ENCODE measurements around the gene AURKAIP1.

AURKAIP1 gene

GRCh38 chr1:1330366-1331067, 44.5 kb downstream of the AURKAIP1 start:
- peaks cover 30% of the 10 kb centered on the region for H3K36me3 ChIP-seq
- H3K4me1 ChIP-seq (ENCODE audit: control insufficient read depth in 1 of 2, insufficient read depth in 1 of 2, low read depth in 1 of 2, low read length in 1 of 2) = peaks cover 11 to 15% of the 10 kb centered on the region in 2 experiments
- no peak overlapping the region for H3K4me3 ChIP-seq (ENCODE audit: low read depth in 1 of 2, low read length in 1 of 2)
- no peak overlapping the region for H3K27ac ChIP-seq
- no peaks in the 10 kb centered on the region for H3K9me3 ChIP-seq
- H3K27me3 ChIP-seq = no peaks in the 10 kb centered on the region
- TF ChIP-seq CTCF (IDR thresholded peaks at IDR 0.05) = no peak

- Histone ChIP-seq H3K4me1 (ENCODE audit: control insufficient read depth in 1 of 2, insufficient read depth in 1 of 2, low read depth in 1 of 2, low read length in 1 of 2) (peaks cover 20 to 22% of the 10 kb centered on the region in 2 experiments), H3K4me3 (ENCODE audit: low read depth in 1 of 2, low read length in 1 of 2) (no peak overlapping the region), H3K27me3 (no peaks in the 10 kb centered on the region), H3K27ac (no peak overlapping the region), H3K9me3 (no peaks in the 10 kb centered on the region), H3K36me3 (peaks cover 30% of the 10 kb centered on the region)
- no peak for TF ChIP-seq CTCF (IDR thresholded peaks at IDR 0.05)
Measured at GRCh38 chr1:1329304-1330210, 45.5 kb downstream of the AURKAIP1 start.

- H3K4me1 ChIP-seq (ENCODE audit: control insufficient read depth in 1 of 2, insufficient read depth in 1 of 2, low read depth in 1 of 2, low read length in 1 of 2) = peaks cover 26 to 32% of the 10 kb centered on the region in 2 experiments
- no peaks in the 10 kb centered on the region for H3K27me3 ChIP-seq
- no peak for TF ChIP-seq CTCF (IDR thresholded peaks at IDR 0.05)
Measured at GRCh38 chr1:1328254-1328653, 46.8 kb downstream of the AURKAIP1 start.

GRCh38 chr1:1327291-1327690, 47.7 kb downstream of the AURKAIP1 start:
- no peak for TF ChIP-seq CTCF (IDR thresholded peaks at IDR 0.05)
- Histone ChIP-seq H3K27ac (no peak overlapping the region), H3K9me3 (no peaks in the 10 kb centered on the region), H3K4me3 (ENCODE audit: low read depth in 1 of 2, low read length in 1 of 2) (no peak overlapping the region), H3K27me3 (no peaks in the 10 kb centered on the region), H3K4me1 (ENCODE audit: control insufficient read depth in 1 of 2, insufficient read depth in 1 of 2, low read depth in 1 of 2, low read length in 1 of 2) (peaks cover 31 to 33% of the 10 kb centered on the region in 2 experiments), H3K36me3 (peaks cover 30% of the 10 kb centered on the region)

More at GRCh38 chr1:1328254-1328653, 46.8 kb downstream of the AURKAIP1 start:
- Histone ChIP-seq H3K36me3 (peaks cover 30% of the 10 kb centered on the region), H3K9me3 (no peaks in the 10 kb centered on the region), H3K27ac (no peak overlapping the region), H3K4me3 (ENCODE audit: low read depth in 1 of 2, low read length in 1 of 2) (no peak overlapping the region)

GRCh38 chr1:1326075-1326605, 48.9 kb downstream of the AURKAIP1 start:
- no peak for TF ChIP-seq CTCF (IDR thresholded peaks at IDR 0.05)
- H3K27me3 ChIP-seq = no peaks in the 10 kb centered on the region
- peaks cover 28 to 33% of the 10 kb centered on the region in 2 experiments for H3K4me1 ChIP-seq (ENCODE audit: control insufficient read depth in 1 of 2, insufficient read depth in 1 of 2, low read depth in 1 of 2, low read length in 1 of 2)
- H3K36me3 ChIP-seq = peaks cover 32% of the 10 kb centered on the region
- H3K9me3 ChIP-seq = no peaks in the 10 kb centered on the region
- peak overlapping the region in 1 of 2 experiments; percentile 82 for H3K4me3 ChIP-seq (ENCODE audit: low read depth in 1 of 2, low read length in 1 of 2)
- H3K27ac ChIP-seq = no peak overlapping the region
